ENCODE measurements around the gene UBE3B. TPM values are rescaled to one million over a fixed set of nuclear protein-coding genes. Genes with fewer than 3 reads are reported as not detected.

The UBE3B gene, protein sequence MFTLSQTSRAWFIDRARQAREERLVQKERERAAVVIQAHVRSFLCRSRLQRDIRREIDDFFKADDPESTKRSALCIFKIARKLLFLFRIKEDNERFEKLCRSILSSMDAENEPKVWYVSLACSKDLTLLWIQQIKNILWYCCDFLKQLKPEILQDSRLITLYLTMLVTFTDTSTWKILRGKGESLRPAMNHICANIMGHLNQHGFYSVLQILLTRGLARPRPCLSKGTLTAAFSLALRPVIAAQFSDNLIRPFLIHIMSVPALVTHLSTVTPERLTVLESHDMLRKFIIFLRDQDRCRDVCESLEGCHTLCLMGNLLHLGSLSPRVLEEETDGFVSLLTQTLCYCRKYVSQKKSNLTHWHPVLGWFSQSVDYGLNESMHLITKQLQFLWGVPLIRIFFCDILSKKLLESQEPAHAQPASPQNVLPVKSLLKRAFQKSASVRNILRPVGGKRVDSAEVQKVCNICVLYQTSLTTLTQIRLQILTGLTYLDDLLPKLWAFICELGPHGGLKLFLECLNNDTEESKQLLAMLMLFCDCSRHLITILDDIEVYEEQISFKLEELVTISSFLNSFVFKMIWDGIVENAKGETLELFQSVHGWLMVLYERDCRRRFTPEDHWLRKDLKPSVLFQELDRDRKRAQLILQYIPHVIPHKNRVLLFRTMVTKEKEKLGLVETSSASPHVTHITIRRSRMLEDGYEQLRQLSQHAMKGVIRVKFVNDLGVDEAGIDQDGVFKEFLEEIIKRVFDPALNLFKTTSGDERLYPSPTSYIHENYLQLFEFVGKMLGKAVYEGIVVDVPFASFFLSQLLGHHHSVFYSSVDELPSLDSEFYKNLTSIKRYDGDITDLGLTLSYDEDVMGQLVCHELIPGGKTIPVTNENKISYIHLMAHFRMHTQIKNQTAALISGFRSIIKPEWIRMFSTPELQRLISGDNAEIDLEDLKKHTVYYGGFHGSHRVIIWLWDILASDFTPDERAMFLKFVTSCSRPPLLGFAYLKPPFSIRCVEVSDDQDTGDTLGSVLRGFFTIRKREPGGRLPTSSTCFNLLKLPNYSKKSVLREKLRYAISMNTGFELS
- 34.7 and 36.1 TPM in 2 replicates for total RNA-seq

DNA sequence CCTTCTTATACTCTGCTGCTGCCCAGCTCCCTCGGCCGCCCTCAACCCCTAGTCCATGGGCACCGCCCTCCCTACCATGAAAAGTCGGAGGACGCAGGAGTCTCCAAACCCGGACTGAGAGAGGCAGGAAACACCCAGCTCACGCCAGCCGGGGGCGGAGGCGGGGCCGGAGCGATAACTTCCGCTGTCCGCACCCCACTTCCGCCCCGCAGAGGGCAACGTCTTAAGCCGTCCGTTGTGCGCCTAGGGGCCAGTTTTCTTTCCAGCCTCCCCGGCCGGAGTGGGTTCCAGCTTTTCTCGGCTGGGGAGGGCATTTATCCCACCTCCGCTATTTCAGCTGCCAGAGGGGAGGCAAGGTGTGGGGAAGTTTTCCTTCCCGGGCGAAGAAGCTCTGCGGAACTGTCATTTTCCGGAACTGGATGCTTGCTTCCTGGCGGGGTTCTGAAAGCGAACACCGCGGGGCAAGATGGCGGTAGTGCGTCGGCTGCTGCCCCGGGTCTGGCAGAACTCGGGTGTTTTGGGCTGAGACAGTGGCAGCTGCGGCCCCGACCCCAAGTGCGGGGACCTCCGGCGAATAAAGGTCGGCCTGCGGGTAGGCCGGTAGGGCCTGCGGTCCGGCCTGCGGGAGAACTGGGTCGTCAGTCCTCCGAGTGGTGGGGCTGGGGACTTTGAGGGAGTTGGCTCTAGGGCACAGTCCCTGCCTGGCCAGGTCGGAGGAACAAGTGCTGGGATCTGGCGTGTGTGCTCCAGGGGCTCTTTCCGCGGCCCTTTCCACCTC, at the start of gene UBE3B, which contains the start of gene KCTD10:
TSS of gene UBE3B (plus strand) at position 450 of the 778 bp plus-strand sequence. CDS start 5,918 bp downstream, outside the sequence.
TSS of gene KCTD10 (minus strand) at position 116 of the 778 bp plus-strand sequence. CDS start at position 78, 38 bp downstream.

GRCh38 chr12:109573029-109573913, 95.8 kb downstream of the UBE3B start, which contains the start of the genes MMAB and MVK:
TSS of gene MMAB (minus strand) at chr12:109573504. CDS start at chr12:109573480, 24 bp downstream.
TSS of gene MVK (plus strand) at chr12:109573794. CDS start at chr12:109574823, 1,029 bp downstream.

Other genes starting within 250 kb of the UBE3B start
- not detected in 2 replicates for gene FOXN4, start 168.3 kb upstream of the UBE3B start, total RNA-seq
- not detected in 2 replicates for gene MYO1H, start 129.7 kb upstream of the UBE3B start, total RNA-seq
- gene KCTD10, start 334 bp upstream of the UBE3B start, total RNA-seq: 9.6 and 40.7 TPM in 2 replicates
- gene MMAB, start 95.9 kb downstream of the UBE3B start, total RNA-seq: 44.6 and 52.9 TPM in 2 replicates
- 27.7 and 41.8 TPM in 2 replicates for gene MVK, start 96.2 kb downstream of the UBE3B start, total RNA-seq
- gene FAM222A, start 236.2 kb downstream of the UBE3B start, total RNA-seq: under 0.01 and 0.24 TPM in 2 replicates

All from tracheal epithelial cell (primary cell).